PFSK-1 (cell line): ENCODE results near the gene BRPF3.

Source experiments
- FOXP2 ChIP-seq: optimal IDR thresholded peaks from 2 replicates; pipeline ENCODE3; 2011; ENCODE audit warnings: borderline replicate concordance, control low read depth, inconsistent platforms; ENCODE audit not compliant: insufficient read depth; ENCODE audit errors: extremely low read length, extremely low read depth
- POLR2AphosphoS5 ChIP-seq: IDR thresholded peaks from 2 replicates; pipeline ENCODE4 v1.6.1; 2012; ENCODE audit warnings: low read depth, mild to moderate bottlenecking, control low read depth, low read length, moderate library complexity
- REST ChIP-seq, 2 experiments: IDR thresholded peaks; 2 replicates each; pipeline versions ENCODE4 v1.6.1 to v1.8.0; 2011 to 2012; ENCODE audit warnings: low read depth in 2 of 2, low read length in 2 of 2, control low read depth in 1 of 2, inconsistent platforms in 1 of 2, mild to moderate bottlenecking in 1 of 2, moderate library complexity in 1 of 2; ENCODE audit not compliant: insufficient read depth in 1 of 2
- SIN3A ChIP-seq: IDR thresholded peaks from 2 replicates; pipeline ENCODE4 v1.6.1; 2012; ENCODE audit warnings: mild to moderate bottlenecking, low read length, moderate library complexity, borderline replicate concordance; ENCODE audit not compliant: insufficient read depth
- TAF1 ChIP-seq: IDR thresholded peaks from 2 replicates; pipeline ENCODE4 v1.6.1; 2012; ENCODE audit warnings: low read length, control low read depth, borderline replicate concordance; ENCODE audit not compliant: insufficient read depth

Gene BRPF3

GRCh38 chr6:36269834-36270705, 73.5 kb downstream of the BRPF3 start, which contains the start of gene PNPLA1:
TSS of gene PNPLA1 (plus strand) at chr6:36270060. CDS start at chr6:36270460, 400 bp downstream.
- TF ChIP-seq FOXP2 (no peak), SIN3A (no peak), REST (IDR thresholded peaks at IDR 0.05; ENCODE audit: insufficient read depth in 1 of 2, low read depth in 2 of 2, low read length in 2 of 2) (no peak), TAF1 (no peak), POLR2AphosphoS5 (no peak)

GRCh38 chr6:36272234-36272633, 75.7 kb downstream of the BRPF3 start:
- TF ChIP-seq SIN3A (no peak), TAF1 (no peak), POLR2AphosphoS5 (no peak), FOXP2 (no peak), REST (IDR thresholded peaks at IDR 0.05; ENCODE audit: insufficient read depth in 1 of 2, low read depth in 2 of 2, low read length in 2 of 2) (no peak)

- no peak for TF ChIP-seq SIN3A
- no peak for TF ChIP-seq POLR2AphosphoS5
- no peak for TF ChIP-seq REST (IDR thresholded peaks at IDR 0.05; ENCODE audit: insufficient read depth in 1 of 2, low read depth in 2 of 2, low read length in 2 of 2)
- no peak for TF ChIP-seq TAF1
- no peak for TF ChIP-seq FOXP2
Measured at GRCh38 chr6:36273067-36273466, 76.5 kb downstream of the BRPF3 start.

DNA sequence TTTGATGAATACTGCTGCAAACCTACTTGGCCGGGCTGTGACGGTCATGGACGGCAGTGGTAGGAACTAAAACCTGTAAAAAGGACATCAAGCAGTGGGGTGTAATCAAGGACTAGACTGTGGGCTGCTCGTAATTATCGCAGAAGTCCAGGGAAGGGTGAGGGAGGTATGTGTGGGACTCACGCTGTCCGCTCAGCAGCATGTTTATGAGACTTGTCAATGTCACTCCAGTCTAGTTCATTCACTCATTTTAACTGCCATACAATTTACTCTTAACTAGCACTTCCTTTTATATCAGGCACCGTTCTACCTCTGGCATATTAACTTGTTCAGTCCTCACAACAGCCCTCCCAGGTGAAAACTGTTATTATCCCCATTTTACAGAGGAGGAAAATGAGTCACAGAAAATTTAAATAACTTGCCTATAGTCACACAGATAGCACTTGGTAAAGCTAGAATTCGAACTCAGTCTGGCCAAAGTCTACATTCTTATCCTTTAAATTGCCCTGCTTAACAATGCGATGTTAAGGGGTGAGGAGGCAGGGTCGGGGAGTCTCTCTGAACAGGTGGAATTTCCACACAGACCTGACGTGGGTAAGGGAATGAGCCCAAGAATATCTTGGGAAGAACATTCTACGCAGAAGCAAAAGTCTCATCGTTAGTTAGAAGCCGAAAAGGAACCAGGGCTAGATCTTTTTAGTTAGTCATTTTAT, 77.4 kb downstream of the BRPF3 start:
- TF ChIP-seq POLR2AphosphoS5 (no peak), FOXP2 (no peak), SIN3A (no peak), TAF1 (no peak), REST (IDR thresholded peaks at IDR 0.05; ENCODE audit: insufficient read depth in 1 of 2, low read depth in 2 of 2, low read length in 2 of 2) (no peak)
